K562 (cell line): Measurements from ENCODE around the gene SLC29A2. TPM values are rescaled to one million over a fixed set of nuclear protein-coding genes. Genes with fewer than 3 reads are reported as not detected.

Experiments used
- ATAC-seq: fragments of 200-7000 bp; cut with Tn5 transposase; 3 replicates; pipeline ENCODE4 v1.9.1; 2020; ENCODE audit warnings: moderate library complexity
- BruUV-seq: library from RNA; stranded (reverse); fragments of 400-500 nt; replicated peaks from 2 replicates; lab custom pipeline; 2021; lab: Mats Ljungman, UMichigan
- CTCF ChIA-PET: fragments of 300-600 bp; formaldehyde crosslinking; extraction: SDS; loops from one replicate; lab custom pipeline; 2021; ENCODE audit warnings: low intra/inter-chr PET ratio; lab: Yijun Ruan, JAX
- POLR2A ChIA-PET: fragments of 300-600, 350-650 bp; sonication (Branson Sonifier 250); formaldehyde crosslinking; extraction: SDS; loops from one replicate; lab custom pipeline; 2021; ENCODE audit warnings: antibody characterized with exemption, inconsistent platforms; lab: Yijun Ruan, JAX
- DNase-seq, 4 experiments: peaks; one replicate each; pipeline versions ENCODE4 v3.0.0 to v3.0.0-alpha.2; 2011 to 2018; ENCODE audit warnings: low spot score in 3 of 4, mixed read lengths in 3 of 4; ENCODE audit errors: extremely low read depth in 1 of 4
- FAIRE-seq: peaks from 2 replicates; lab custom pipeline; 2011; peaks lifted over from hg19 to GRCh38; lab: Jason Lieb, UNC
- H2AFZ ChIP-seq: 2 replicates; pipeline ENCODE4 v1.6.0; 2011; ENCODE audit warnings: low read depth, low read length, control low read depth, inconsistent platforms
- H3K27ac ChIP-seq: fragments of 200-600 bp; 3 replicates; pipeline ENCODE4 v1.8.0; 2011; ENCODE audit warnings: low read depth, mild to moderate bottlenecking, control low read depth, inconsistent platforms, low read length, moderate library complexity, mixed read lengths; ENCODE audit errors: extremely low read depth
- H3K27me3 ChIP-seq, 2 experiments: fragments of 300-600 bp in 1 of 2; 2 replicates in 1 of 2; 3 replicates in 1 of 2; pipeline versions ENCODE4 v1.6.0 to v1.8.0; 2011; ENCODE audit warnings: inconsistent platforms in 2 of 2, low read length in 2 of 2, mild to moderate bottlenecking in 1 of 2, mixed read lengths in 1 of 2, moderate library complexity in 1 of 2; ENCODE audit not compliant: control insufficient read depth in 2 of 2, insufficient read depth in 2 of 2
- H3K36me3 ChIP-seq: fragments of 300-600 bp; 3 replicates; pipeline ENCODE4 v1.8.0; 2011; ENCODE audit warnings: mild to moderate bottlenecking, low read length, inconsistent platforms; ENCODE audit not compliant: control insufficient read depth, insufficient read depth
- H3K4me1 ChIP-seq, 2 experiments: fragments of 200-600 bp in 1 of 2; replicated peaks in 1 of 2; 2 replicates in 1 of 2; 3 replicates in 1 of 2; pipeline versions ENCODE4 v1.5.1 to v1.8.0; 2011; ENCODE audit warnings: inconsistent platforms in 2 of 2, low read length in 2 of 2, mild to moderate bottlenecking in 1 of 2, mixed read lengths in 1 of 2, moderate library complexity in 1 of 2; ENCODE audit not compliant: control insufficient read depth in 2 of 2, insufficient read depth in 2 of 2
- H3K4me2 ChIP-seq: 2 replicates; pipeline ENCODE4 v1.6.1; 2011; ENCODE audit warnings: low read length, control low read depth, inconsistent platforms, mixed read lengths; ENCODE audit not compliant: insufficient read depth
- H3K4me3 ChIP-seq: fragments of 200-600 bp; sonication (generic), shearing (Covaris generic); 2 replicates; pipeline ENCODE4 v1.5.1; 2016; ENCODE audit warnings: control low read depth, inconsistent platforms
- H3K79me2 ChIP-seq: fragments of 200-600 bp; 3 replicates; pipeline ENCODE4 v1.8.0; 2011; ENCODE audit warnings: low read length, inconsistent platforms; ENCODE audit not compliant: control insufficient read depth, insufficient read depth
- H3K9ac ChIP-seq, 2 experiments: 2 replicates each; pipeline versions ENCODE4 v1.6.0 to v1.6.1; 2011; ENCODE audit warnings: low read depth in 2 of 2, low read length in 2 of 2, control low read depth in 1 of 2, inconsistent platforms in 1 of 2, mild to moderate bottlenecking in 1 of 2, mixed read lengths in 1 of 2; ENCODE audit not compliant: insufficient read depth in 1 of 2
- H3K9me1 ChIP-seq: one replicate; pipeline ENCODE4 v1.6.0; 2011; ENCODE audit warnings: inconsistent platforms, mild to moderate bottlenecking, low read length, moderate library complexity; ENCODE audit not compliant: control insufficient read depth, insufficient read depth
- H3K9me3 ChIP-seq: replicated peaks from 2 replicates; pipeline ENCODE4 v1.5.1; 2011; ENCODE audit warnings: low read depth, low read length, inconsistent platforms; ENCODE audit not compliant: control insufficient read depth, insufficient read depth
- H4K20me1 ChIP-seq: replicated peaks from 2 replicates; pipeline ENCODE4 v1.6.1; 2011; ENCODE audit warnings: low read length, inconsistent platforms, mixed read lengths; ENCODE audit not compliant: control insufficient read depth, insufficient read depth
- ETS1 ChIP-seq: conservative IDR thresholded peaks from 2 replicates; pipeline ENCODE4 v1.6.1; 2011; ENCODE audit warnings: low read depth, mild to moderate bottlenecking, low read length; ENCODE audit not compliant: control insufficient read depth
- GABPB2 ChIP-seq: fragments of 250-450 bp; sonication (Bioruptor Pico); conservative IDR thresholded peaks from 2 replicates; pipeline ENCODE4 v1.5.1; 2021; ENCODE audit warnings: mild to moderate bottlenecking
- HMGN3 ChIP-seq: IDR thresholded peaks from 2 replicates; pipeline ENCODE4 v1.6.1; 2011; ENCODE audit warnings: borderline replicate concordance, low read depth, mild to moderate bottlenecking, mixed read lengths, low read length; ENCODE audit not compliant: insufficient read length; ENCODE audit errors: extremely low read depth
- IRF2 ChIP-seq: sonication (generic); formaldehyde crosslinking; IDR thresholded peaks from 2 replicates; pipeline ENCODE4 v1.8.1; 2022; ENCODE audit warnings: mild to moderate bottlenecking, missing genetic modification reagents
- LARP7 ChIP-seq: fragments of 450-650 bp; IDR thresholded peaks from 2 replicates; pipeline ENCODE4 v1.6.1; 2016
- MAFG ChIP-seq: fragments of 450-650 bp; conservative IDR thresholded peaks from 2 replicates; pipeline ENCODE4 v1.6.1; 2016; ENCODE audit warnings: missing genetic modification characterization, missing compliant biosample characterization
- NCOR1 ChIP-seq: fragments of 450-650 bp; IDR thresholded peaks from 2 replicates; pipeline ENCODE4 v1.6.1; 2016; ENCODE audit warnings: mild to moderate bottlenecking, moderate library complexity
- NR2C2 ChIP-seq, 2 experiments: fragments of 200-800 bp in 1 of 2; sonication (Bioruptor generic) in 1 of 2; sonication (generic) in 1 of 2; formaldehyde crosslinking in 1 of 2; IDR thresholded peaks; 2 replicates each; pipeline versions ENCODE4 v1.6.1 to v1.8.0; 2016 to 2022; ENCODE audit warnings: mild to moderate bottlenecking in 1 of 2, missing compliant biosample characterization in 1 of 2, missing genetic modification characterization in 1 of 2, missing genetic modification reagents in 1 of 2
- PKNOX1 ChIP-seq: fragments of 450-650 bp; IDR thresholded peaks from 2 replicates; pipeline ENCODE4 v1.6.1; 2016
- SIN3A ChIP-seq, 2 experiments: fragments of 150-350 bp in 1 of 2; IDR thresholded peaks; 2 replicates each; pipeline ENCODE4 v1.6.1; 2011 to 2016; ENCODE audit warnings: borderline replicate concordance in 2 of 2, low read depth in 2 of 2, low read length in 2 of 2, mild to moderate bottlenecking in 2 of 2, moderate library complexity in 2 of 2; ENCODE audit not compliant: control insufficient read depth in 1 of 2
- SP1 ChIP-seq: sonication (generic); formaldehyde crosslinking; IDR thresholded peaks from 2 replicates; pipeline ENCODE4 v1.8.1; 2022; ENCODE audit warnings: mild to moderate bottlenecking, missing genetic modification reagents
- SREBF1 ChIP-seq: fragments of 150-350 bp; IDR thresholded peaks from 2 replicates; pipeline ENCODE4 v1.6.1; 2014; ENCODE audit warnings: antibody characterized with exemption, low read depth, low read length, borderline replicate concordance
- THAP7 ChIP-seq: fragments of 250-450 bp; sonication (Bioruptor Pico); IDR thresholded peaks from 2 replicates; pipeline ENCODE4 v1.5.0; 2021
- TRIM24 ChIP-seq, 2 experiments: fragments of 450-650 bp; IDR thresholded peaks; 2 replicates each; pipeline ENCODE4 v1.6.1; 2016
- ZKSCAN3 ChIP-seq: fragments of 250-450 bp; sonication (Bioruptor Pico); IDR thresholded peaks from 2 replicates; pipeline ENCODE4 v1.4.0; 2020
- ZNF212 ChIP-seq: fragments of 450-650 bp; formaldehyde crosslinking; IDR thresholded peaks from 2 replicates; pipeline ENCODE4 v1.4.0; 2020; ENCODE audit warnings: mild to moderate bottlenecking
- ZNF551 ChIP-seq: fragments of 250-450 bp; sonication (Bioruptor Pico); IDR thresholded peaks from 2 replicates; pipeline ENCODE4 v1.5.0; 2021; ENCODE audit warnings: mild to moderate bottlenecking, moderate library complexity
- ZNF586 ChIP-seq: fragments of 450-650 bp; formaldehyde crosslinking; conservative IDR thresholded peaks from 2 replicates; pipeline ENCODE4 v1.4.0; 2020; ENCODE audit warnings: mild to moderate bottlenecking, moderate library complexity
- WGBS: fragments of 100-300 bp; shearing (Covaris generic); methylation state at CpG from one replicate; pipeline ENCODE4 v1.1.6; 2016; ENCODE audit warnings: low coverage, mixed read lengths; ENCODE audit not compliant: insufficient coverage; ENCODE audit errors: missing lambda C conversion rate; 5-methylcytosine and 5-hydroxymethylcytosine counted together
- in situ Hi-C: fragments of 300-500 bp; cut with MboI; formaldehyde crosslinking; loops from 4 replicates; pipeline ENCODE4 v1.15.0; 2018; ENCODE audit warnings: inconsistent platforms, mixed read lengths
- intact Hi-C: fragments of 100-400 bp; cut with micrococcal nuclease; formaldehyde crosslinking; loops from 2 replicates; pipeline ENCODE4 v1.14.2; 2022
- polyA plus RNA-seq, 8 experiments: library from polyadenylated mRNA; depleted of rRNA in 4 of 8; stranded (reverse) in 5 of 8; unstranded in 3 of 8; fragments of >200 nt; fragmentation: Nextera tagmentation in 2 of 8; fragmentation: Illumina TruSeq in 1 of 8; extraction: Ambion mirVana in 2 of 8; extraction: Trizol in 1 of 8; gene quantifications; 2 replicates each; pipeline versions ENCODE4 v1.2.1 to v1.2.3, GENCODE V29; 2011 to 2014; ENCODE audit warnings: inconsistent platforms in 1 of 8, missing spikeins in 1 of 8
- total RNA-seq, 7 experiments: library from RNA; depleted of rRNA in 6 of 7; stranded (reverse); fragments of >200 nt in 6 of 7; fragmentation: Illumina TruSeq in 2 of 7; extraction: Trizol in 2 of 7; gene quantifications; 2 replicates each; pipeline versions ENCODE4 v1.2.1 to v1.2.3, GENCODE V29; 2011 to 2021; ENCODE audit warnings: low replicate concordance in 1 of 7
- TF ChIP-seq, protein P1 (sequence below): fragments of 450-650 bp; formaldehyde crosslinking; IDR thresholded peaks from 2 replicates; pipeline ENCODE4 v1.4.0; 2022; ENCODE audit warnings: missing genetic modification characterization

Gene SLC29A2
- total and polyA plus RNA-seq, 9 of the 15 experiments (the other 6 are each of a cell fraction or from before 2014, with no cell fraction given) = 2.4 to 48.6 (median 14.2) TPM

DNA sequence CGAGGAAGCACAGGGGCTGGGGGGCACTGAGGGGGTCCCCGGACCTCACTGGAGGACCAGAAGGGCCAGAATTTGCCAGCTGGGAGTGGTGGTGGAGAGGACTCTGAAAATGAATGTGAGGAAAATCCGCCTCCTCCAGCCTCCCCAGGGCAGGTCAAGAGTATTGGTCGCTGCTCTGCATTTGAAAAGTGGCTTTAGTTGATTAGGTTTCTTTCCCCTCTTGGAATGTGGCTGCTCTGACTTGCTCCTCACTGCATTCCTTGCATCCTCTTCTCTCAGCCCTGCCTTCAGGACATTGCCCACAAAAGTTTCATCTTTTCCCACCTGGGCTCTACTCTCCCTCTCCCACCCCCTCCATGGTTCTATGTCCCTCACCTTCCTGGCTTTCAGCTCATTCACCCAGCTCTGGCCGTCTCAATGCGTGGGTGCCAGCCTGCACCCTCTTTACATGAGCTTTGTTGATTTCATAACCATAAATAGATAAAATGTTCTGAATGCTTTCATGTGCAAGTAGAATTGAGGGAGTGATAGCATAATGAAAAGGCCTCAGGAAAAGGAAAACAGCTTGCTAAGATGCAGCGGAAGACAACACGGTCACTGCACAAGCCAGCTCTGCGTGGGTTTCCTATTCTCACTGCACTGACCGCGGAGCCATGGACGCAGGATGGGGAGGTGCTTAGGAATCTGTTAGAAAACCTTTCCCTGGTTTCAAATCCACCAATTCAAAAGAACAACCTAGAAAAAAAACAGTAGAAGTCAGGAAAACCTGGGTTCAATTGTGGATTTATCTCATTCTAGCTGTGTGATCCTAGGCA is 42.8 kb upstream of the SLC29A2 start:
- under 1% methylated on average over 12 of the region's 12 CpGs for WGBS
- H3K27ac ChIP-seq = no peak overlapping the region
- ChIA-PET CTCF (no interaction called here), POLR2A (interaction anchor here (0.7 kb wide), 1 partner anchor 272 kb away, joined by 3 read pairs; no protein-coding TSS in a partner anchor)
- H3K9me1 ChIP-seq = peaks cover 6% of the 10 kb centered on the region
- no peaks in the 10 kb centered on the region for H3K79me2 ChIP-seq
- FAIRE-seq = no peak
- peaks cover 28% of the 10 kb centered on the region for H4K20me1 ChIP-seq
- peaks cover 0 to 2% of the 10 kb centered on the region in 2 experiments; a peak in 1 of 5 replicates for H3K4me1 ChIP-seq
- no peak overlapping the region for H3K4me2 ChIP-seq
- H3K27me3 ChIP-seq = peaks cover 35 to 55% of the 10 kb centered on the region in 2 experiments
- DNase-seq = no peak
- intact Hi-C loops = no loop called here
- BruUV-seq = no TSS peak
- no peak overlapping the region for H3K9ac ChIP-seq
- ATAC-seq = no peak
- H2AFZ ChIP-seq = no peak overlapping the region
- in situ Hi-C loops = no loop called here
- no peaks in the 10 kb centered on the region for H3K9me3 ChIP-seq
- no peak overlapping the region for H3K4me3 ChIP-seq
- H3K36me3 ChIP-seq = no peaks in the 10 kb centered on the region
- TF ChIP-seq HMGN3 = no peak
- TF ChIP-seq THAP7 (CRISPR knock-in tag) = no peak
- TF ChIP-seq NCOR1 = no peak
- TF ChIP-seq MAFG (tag) = no peak
- TF ChIP-seq SREBF1 = no peak
- no peak for TF ChIP-seq LARP7
- TF ChIP-seq, protein P1, sequence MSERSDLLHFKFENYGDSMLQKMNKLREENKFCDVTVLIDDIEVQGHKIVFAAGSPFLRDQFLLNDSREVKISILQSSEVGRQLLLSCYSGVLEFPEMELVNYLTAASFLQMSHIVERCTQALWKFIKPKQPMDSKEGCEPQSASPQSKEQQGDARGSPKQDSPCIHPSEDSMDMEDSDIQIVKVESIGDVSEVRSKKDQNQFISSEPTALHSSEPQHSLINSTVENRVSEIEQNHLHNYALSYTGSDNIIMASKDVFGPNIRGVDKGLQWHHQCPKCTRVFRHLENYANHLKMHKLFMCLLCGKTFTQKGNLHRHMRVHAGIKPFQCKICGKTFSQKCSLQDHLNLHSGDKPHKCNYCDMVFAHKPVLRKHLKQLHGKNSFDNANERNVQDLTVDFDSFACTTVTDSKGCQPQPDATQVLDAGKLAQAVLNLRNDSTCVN (CRISPR knock-in tag) = no peak
- TF ChIP-seq ZNF551 (CRISPR knock-in tag) = no peak
- TF ChIP-seq ZNF586 (CRISPR knock-in tag) = no peak
- no peak for TF ChIP-seq ZNF212 (CRISPR knock-in tag)
- TF ChIP-seq SP1 (CRISPR knock-in tag) = no peak
- no peak for TF ChIP-seq TRIM24 (IDR thresholded peaks at IDR 0.05)
- no peak for TF ChIP-seq ZKSCAN3 (CRISPR knock-in tag)
- no peak for TF ChIP-seq PKNOX1
- TF ChIP-seq GABPB2 (CRISPR knock-in tag) = no peak
- no peak for TF ChIP-seq ETS1
- TF ChIP-seq IRF2 = no peak
- no peak for TF ChIP-seq NR2C2 (CRISPR knock-in tag; IDR thresholded peaks at IDR 0.05)
- no peak for TF ChIP-seq NR2C2 (tag; IDR thresholded peaks at IDR 0.05)
- TF ChIP-seq SIN3A (IDR thresholded peaks at IDR 0.05; ENCODE audit: borderline replicate concordance in 2 of 2, control insufficient read depth in 1 of 2, low read depth in 2 of 2, low read length in 2 of 2) = no peak
- TF ChIP-seq, all 486 proteins: peak for 0
